HCT116 (cell line): ENCODE data around the gene ACTN1. TPM values are rescaled to one million over a fixed set of nuclear protein-coding genes. Genes with fewer than 3 reads are reported as not detected.

Experiments used
- ATAC-seq: fragments of 200-7000 bp; cut with Tn5 transposase; 2 replicates; pipeline ENCODE4 v1.9.1; 2020; ENCODE audit warnings: mild to moderate bottlenecking, moderate library complexity
- BruUV-seq: library from RNA; stranded (reverse); fragments of 400-500 nt; replicated peaks from 2 replicates; lab custom pipeline; 2021; lab: Mats Ljungman, UMichigan
- CTCF ChIA-PET: fragments of 300-600 bp; sonication (Branson Sonifier 250); formaldehyde crosslinking; loops from one replicate; lab custom pipeline; 2021; ENCODE audit warnings: antibody characterized with exemption; lab: Charles Lee
- POLR2A ChIA-PET: fragments of 300-600, 350-600 bp; sonication (Branson Sonifier 250); formaldehyde crosslinking; loops from one replicate; lab custom pipeline; 2021; ENCODE audit warnings: antibody characterized with exemption; lab: Charles Lee
- RAD21 ChIA-PET, 2 experiments: fragments of 300-600 bp; sonication (Branson Sonifier 250); formaldehyde crosslinking; loops; one replicate each; lab custom pipeline; 2023; ENCODE audit warnings: low total read pairs in 2 of 2; ENCODE audit not compliant: uncharacterized antibody in 2 of 2, unreplicated experiment in 2 of 2, low non-redundant PET in 1 of 2; lab: Charles Lee
- DNase-seq: peaks from one replicate; pipeline ENCODE4 v3.0.0-alpha.2; 2010; ENCODE audit warnings: low read depth, low spot score
- H2AFZ ChIP-seq: fragments of 200-600 bp; shearing (Covaris generic), sonication (generic); 2 replicates; pipeline ENCODE4 v1.6.1; 2017; ENCODE audit warnings: low read depth, mixed run types, mixed read lengths, antibody characterized with exemption, low read length; ENCODE audit not compliant: poor library complexity, severe bottlenecking
- H3K27ac ChIP-seq: 2 replicates; pipeline ENCODE4 v1.5.1; 2012; ENCODE audit warnings: low read depth, low read length
- H3K27me3 ChIP-seq: fragments of 200-600 bp; sonication (generic); 2 replicates; pipeline ENCODE4 v1.6.1; 2016; ENCODE audit warnings: mixed run types, low read length, mixed read lengths; ENCODE audit not compliant: insufficient read depth
- H3K36me3 ChIP-seq, 2 experiments: fragments of 200-500 bp in 1 of 2; fragments of 200-600 bp in 1 of 2; sonication (Bioruptor generic) in 1 of 2; sonication (generic) in 1 of 2; 2 replicates each; pipeline versions ENCODE4 v1.5.1 to v1.6.1; 2014 to 2016; ENCODE audit warnings: low read length in 2 of 2, inconsistent platforms in 1 of 2, mixed read lengths in 1 of 2, mixed run types in 1 of 2; ENCODE audit not compliant: insufficient read depth in 2 of 2, control insufficient read depth in 1 of 2
- H3K4me1 ChIP-seq, 2 experiments: fragments of 200-600 bp in 1 of 2; sonication (generic) in 1 of 2; 2 replicates each; pipeline versions ENCODE4 v1.5.1 to v1.6.1; 2012 to 2017; ENCODE audit warnings: low read length in 2 of 2, inconsistent platforms in 1 of 2, mild to moderate bottlenecking in 1 of 2, mixed read lengths in 1 of 2, mixed run types in 1 of 2, moderate library complexity in 1 of 2; ENCODE audit not compliant: insufficient read depth in 2 of 2, control insufficient read depth in 1 of 2
- H3K4me2 ChIP-seq: fragments of 200-600 bp; sonication (generic); 2 replicates; pipeline ENCODE4 v1.6.1; 2017; ENCODE audit warnings: mixed run types, low read length, mixed read lengths
- H3K4me3 ChIP-seq, 2 experiments: fragments of 200-600 bp in 1 of 2; sonication (generic) in 1 of 2; replicated peaks in 1 of 2; 2 replicates each; pipeline ENCODE4 v1.5.1; 2011 to 2016; ENCODE audit warnings: low read length in 2 of 2, control low read depth in 1 of 2, low read depth in 1 of 2, mild to moderate bottlenecking in 1 of 2, mixed read lengths in 1 of 2, mixed run types in 1 of 2
- H3K79me2 ChIP-seq: fragments of 200-600 bp; sonication (generic); 2 replicates; pipeline ENCODE4 v1.6.1; 2017; ENCODE audit warnings: mild to moderate bottlenecking, mixed run types, low read length, moderate library complexity, mixed read lengths; ENCODE audit not compliant: insufficient read depth
- H3K9ac ChIP-seq: fragments of 200-600 bp; sonication (generic); 2 replicates; pipeline ENCODE4 v1.6.1; 2016; ENCODE audit warnings: low read length, mixed read lengths
- H3K9me2 ChIP-seq: fragments of 200-600 bp; sonication (generic), shearing (Covaris generic); 2 replicates; pipeline ENCODE4 v1.6.1; 2017; ENCODE audit warnings: mixed run types, mild to moderate bottlenecking, moderate library complexity; ENCODE audit not compliant: insufficient read depth
- H3K9me3 ChIP-seq, 2 experiments: fragments of 200-500 bp in 1 of 2; fragments of 200-600 bp in 1 of 2; sonication (Bioruptor generic) in 1 of 2; sonication (generic) in 1 of 2; 2 replicates each; pipeline ENCODE4 v1.6.1; 2014 to 2017; ENCODE audit warnings: low read length in 2 of 2, mixed read lengths in 2 of 2, inconsistent platforms in 1 of 2, low read depth in 1 of 2, mild to moderate bottlenecking in 1 of 2, mixed run types in 1 of 2, moderate library complexity in 1 of 2; ENCODE audit not compliant: control insufficient read depth in 1 of 2, insufficient read depth in 1 of 2
- H4K20me1 ChIP-seq: fragments of 200-600 bp; sonication (generic), shearing (Covaris generic); 2 replicates; pipeline ENCODE4 v1.6.1; 2017; ENCODE audit warnings: mixed run types, mild to moderate bottlenecking, moderate library complexity; ENCODE audit not compliant: insufficient read depth
- ELF1 ChIP-seq: IDR thresholded peaks from 2 replicates; pipeline ENCODE4 v1.6.1; 2012; ENCODE audit warnings: low read depth, borderline replicate concordance
- EZH2 ChIP-seq: fragments of 200-600 bp; sonication (generic); IDR thresholded peaks from 2 replicates; pipeline ENCODE4 v1.6.1; 2017; ENCODE audit warnings: antibody characterized with exemption, mixed run types
- EZH2phosphoT487 ChIP-seq: fragments of 200-600 bp; IDR thresholded peaks from 2 replicates; pipeline ENCODE4 v1.6.1; 2018; ENCODE audit warnings: antibody characterized with exemption, borderline replicate concordance
- POLR2A ChIP-seq: IDR thresholded peaks from 2 replicates; pipeline ENCODE4 v1.7.0; 2011; ENCODE audit warnings: borderline replicate concordance; ENCODE audit not compliant: insufficient read depth, insufficient read length; ENCODE audit errors: extremely low read depth
- SRF ChIP-seq: IDR thresholded peaks from 2 replicates; pipeline ENCODE4 v1.6.1; 2012; ENCODE audit warnings: low read depth
- ZFX ChIP-seq: fragments of 450-650 bp; IDR thresholded peaks from 2 replicates; pipeline ENCODE4 v1.6.1; 2017
- ZNF274 ChIP-seq: fragments of 200-500 bp; sonication (Bioruptor generic); IDR thresholded peaks from 2 replicates; pipeline ENCODE4 v1.6.1; 2014; ENCODE audit warnings: mild to moderate bottlenecking, low read depth, low read length, inconsistent platforms
- intact Hi-C: fragments of 100-400 bp; cut with micrococcal nuclease; formaldehyde crosslinking; loops from 2 replicates; pipeline ENCODE4 v1.10.0; 2022
- total RNA-seq: library from RNA; stranded (reverse); gene quantifications from one replicate; pipeline ENCODE4 v1.2.1, GENCODE V29; 2021; ENCODE audit not compliant: unreplicated experiment
- TF ChIP-seq, protein P1 (sequence below), 3 experiments: fragments of 200-600 bp in 1 of 3; sonication (generic) in 1 of 3; IDR thresholded peaks in 2 of 3; conservative IDR thresholded peaks in 1 of 3; 2 replicates each; pipeline ENCODE4 v1.5.1; 2012 to 2017; ENCODE audit warnings: low read depth in 2 of 3, low read length in 2 of 3, antibody characterized with exemption in 1 of 3, borderline replicate concordance in 1 of 3, control low read depth in 1 of 3, mild to moderate bottlenecking in 1 of 3, mixed read lengths in 1 of 3, mixed run types in 1 of 3, moderate library complexity in 1 of 3; ENCODE audit not compliant: insufficient read depth in 1 of 3
- TF ChIP-seq, protein P2 (sequence below): IDR thresholded peaks from 2 replicates; pipeline ENCODE4 v1.6.1; 2011; ENCODE audit warnings: mild to moderate bottlenecking, low read length, moderate library complexity; ENCODE audit not compliant: insufficient replicate concordance; ENCODE audit errors: extremely low read depth

Gene ACTN1
- total RNA-seq, 1 experiment from 2014 or later: 123 TPM

DNA sequence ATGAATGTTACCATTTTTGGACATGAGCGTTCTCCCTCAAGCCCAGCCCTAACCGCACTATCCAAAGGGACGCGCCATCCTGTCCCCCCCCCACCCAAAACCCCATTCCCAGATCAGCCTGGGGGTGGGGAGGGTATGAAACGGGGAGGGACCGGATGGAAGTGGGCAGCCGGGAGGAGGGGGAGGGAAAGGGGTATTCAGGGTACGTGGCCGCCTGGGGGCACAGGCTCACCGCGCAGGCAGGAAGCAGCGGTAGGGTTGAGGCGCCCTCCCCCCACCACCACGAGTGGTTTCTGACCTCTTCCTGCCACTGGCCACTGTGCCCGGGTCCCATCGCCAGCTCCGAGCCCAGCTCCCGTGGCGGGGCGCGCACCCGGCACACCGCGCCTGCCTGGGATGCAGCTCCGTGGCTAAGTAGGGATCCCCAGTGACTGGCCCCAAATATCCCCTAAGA is 1.4 kb downstream of the ACTN1 start (continued):
- TF ChIP-seq, protein P1, sequence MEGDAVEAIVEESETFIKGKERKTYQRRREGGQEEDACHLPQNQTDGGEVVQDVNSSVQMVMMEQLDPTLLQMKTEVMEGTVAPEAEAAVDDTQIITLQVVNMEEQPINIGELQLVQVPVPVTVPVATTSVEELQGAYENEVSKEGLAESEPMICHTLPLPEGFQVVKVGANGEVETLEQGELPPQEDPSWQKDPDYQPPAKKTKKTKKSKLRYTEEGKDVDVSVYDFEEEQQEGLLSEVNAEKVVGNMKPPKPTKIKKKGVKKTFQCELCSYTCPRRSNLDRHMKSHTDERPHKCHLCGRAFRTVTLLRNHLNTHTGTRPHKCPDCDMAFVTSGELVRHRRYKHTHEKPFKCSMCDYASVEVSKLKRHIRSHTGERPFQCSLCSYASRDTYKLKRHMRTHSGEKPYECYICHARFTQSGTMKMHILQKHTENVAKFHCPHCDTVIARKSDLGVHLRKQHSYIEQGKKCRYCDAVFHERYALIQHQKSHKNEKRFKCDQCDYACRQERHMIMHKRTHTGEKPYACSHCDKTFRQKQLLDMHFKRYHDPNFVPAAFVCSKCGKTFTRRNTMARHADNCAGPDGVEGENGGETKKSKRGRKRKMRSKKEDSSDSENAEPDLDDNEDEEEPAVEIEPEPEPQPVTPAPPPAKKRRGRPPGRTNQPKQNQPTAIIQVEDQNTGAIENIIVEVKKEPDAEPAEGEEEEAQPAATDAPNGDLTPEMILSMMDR (IDR thresholded peaks at IDR 0.05 in 2 of 3, conservative IDR thresholded peaks at IDR 0.05 in 1 of 3; ENCODE audit: borderline replicate concordance in 1 of 3, insufficient read depth in 1 of 3, low read depth in 2 of 3, low read length in 2 of 3): no peak

DNA sequence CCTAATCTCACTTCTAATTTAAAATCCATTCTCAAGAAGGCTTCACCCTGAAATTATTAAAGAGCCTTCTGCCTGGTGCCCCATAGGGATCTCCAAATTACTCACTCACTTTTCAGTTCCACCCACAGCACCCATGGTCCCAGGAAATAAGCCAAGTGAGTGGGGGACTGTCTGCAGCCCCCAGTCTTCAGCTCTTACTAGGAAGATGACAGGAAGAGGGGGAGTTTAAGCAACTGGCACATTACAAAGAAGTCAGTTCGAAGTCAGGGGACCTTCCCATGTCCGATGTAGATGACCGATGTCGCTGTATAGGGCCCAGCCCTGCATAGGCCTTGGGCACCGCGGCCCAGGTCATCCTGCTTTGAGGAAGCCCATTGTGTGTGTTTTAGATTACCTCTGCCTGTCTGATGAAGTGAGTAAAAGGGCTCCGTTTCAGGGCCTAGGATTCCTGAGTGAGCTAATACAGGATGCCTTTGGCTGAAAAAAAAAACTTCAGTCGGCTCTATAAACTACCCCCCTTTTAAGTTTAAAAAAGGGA is 1.9 kb downstream of the ACTN1 start:
- no peak for DNase-seq
- no peaks in the 10 kb centered on the region for H3K9me2 ChIP-seq
- H3K9me3 ChIP-seq: no peaks in the 10 kb centered on the region
- H4K20me1 ChIP-seq: no peaks in the 10 kb centered on the region
- POLR2A ChIA-PET: interaction anchor here (1.0 to 1.6 kb wide), 2 partner anchors 17 to 26 kb away, joined by 3 to 4 read pairs; no protein-coding TSS in a partner anchor
- CTCF ChIA-PET: no interaction called here
- no peaks in the 10 kb centered on the region for H3K27me3 ChIP-seq
- RAD21 ChIA-PET: interaction anchor here in 1 of 2 experiments (0.6 kb wide), 1 partner anchor 35 kb away, joined by 3 read pairs; no protein-coding TSS in a partner anchor
- no peak for ATAC-seq
- BruUV-seq: TSS peak; percentile 47
- H2AFZ ChIP-seq: no peak overlapping the region
- no peak for TF ChIP-seq ELF1
- TF ChIP-seq EZH2: no peak
- TF ChIP-seq, protein P2, sequence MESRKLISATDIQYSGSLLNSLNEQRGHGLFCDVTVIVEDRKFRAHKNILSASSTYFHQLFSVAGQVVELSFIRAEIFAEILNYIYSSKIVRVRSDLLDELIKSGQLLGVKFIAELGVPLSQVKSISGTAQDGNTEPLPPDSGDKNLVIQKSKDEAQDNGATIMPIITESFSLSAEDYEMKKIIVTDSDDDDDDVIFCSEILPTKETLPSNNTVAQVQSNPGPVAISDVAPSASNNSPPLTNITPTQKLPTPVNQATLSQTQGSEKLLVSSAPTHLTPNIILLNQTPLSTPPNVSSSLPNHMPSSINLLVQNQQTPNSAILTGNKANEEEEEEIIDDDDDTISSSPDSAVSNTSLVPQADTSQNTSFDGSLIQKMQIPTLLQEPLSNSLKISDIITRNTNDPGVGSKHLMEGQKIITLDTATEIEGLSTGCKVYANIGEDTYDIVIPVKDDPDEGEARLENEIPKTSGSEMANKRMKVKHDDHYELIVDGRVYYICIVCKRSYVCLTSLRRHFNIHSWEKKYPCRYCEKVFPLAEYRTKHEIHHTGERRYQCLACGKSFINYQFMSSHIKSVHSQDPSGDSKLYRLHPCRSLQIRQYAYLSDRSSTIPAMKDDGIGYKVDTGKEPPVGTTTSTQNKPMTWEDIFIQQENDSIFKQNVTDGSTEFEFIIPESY: no peak
- TF ChIP-seq EZH2phosphoT487: no peak
- TF ChIP-seq SRF: peak; percentile 36; the same call in 1 of the 2 replicates
- TF ChIP-seq ZNF274: no peak
- TF ChIP-seq ZFX: no peak
- no peak for TF ChIP-seq POLR2A
- peaks cover 16 to 25% of the 10 kb centered on the region in 2 experiments for H3K4me1 ChIP-seq
- H3K36me3 ChIP-seq: peaks cover 4 to 22% of the 10 kb centered on the region in 2 experiments; a peak in 3 of 4 replicates
- H3K4me3 ChIP-seq: peak overlapping the region; percentile 92 to 93
- H3K79me2 ChIP-seq: peaks cover 62% of the 10 kb centered on the region
- H3K27ac ChIP-seq: peak overlapping the region; percentile 90
- H3K4me2 ChIP-seq: peak overlapping the region; percentile 94
- intact Hi-C loops: no loop called here
- H3K9ac ChIP-seq: peak overlapping the region; percentile 87
